PC-9 (cell line): Measurements from ENCODE around the gene OR2AJ1. TPM values are rescaled to one million over a fixed set of nuclear protein-coding genes. Genes with fewer than 3 reads are reported as not detected.

Experiments
- BruUV-seq: library from RNA; stranded (reverse); fragments of 400-500 nt; replicated peaks from 2 replicates; lab custom pipeline; 2021; lab: Mats Ljungman, UMichigan
- CTCF ChIA-PET: fragments of 300-600 bp; sonication (Branson Sonifier 250); formaldehyde crosslinking; loops from one replicate; lab custom pipeline; 2022; ENCODE audit warnings: antibody characterized with exemption; lab: Charles Lee
- POLR2A ChIA-PET: fragments of 300-600 bp; sonication (Branson Sonifier 250); formaldehyde crosslinking; loops from one replicate; lab custom pipeline; 2022; ENCODE audit warnings: antibody characterized with exemption; ENCODE audit not compliant: unreplicated experiment; lab: Charles Lee
- DNase-seq, 2 experiments: peaks; one replicate each; pipeline versions ENCODE4 v3.0.0 to v3.0.0-alpha.2; 2015 to 2022; ENCODE audit warnings: mixed read lengths in 1 of 2
- H2AFZ ChIP-seq: fragments of 200-600 bp; sonication (generic); 2 replicates; pipeline ENCODE4 v1.8.1; 2017; ENCODE audit warnings: antibody characterized with exemption
- H3F3A ChIP-seq: fragments of 200-600 bp; sonication (generic); 2 replicates; pipeline ENCODE4 v1.8.1; 2017; ENCODE audit warnings: antibody characterized with exemption, mild to moderate bottlenecking, low read depth; ENCODE audit not compliant: insufficient read depth
- H3K27ac ChIP-seq: fragments of 200-600 bp; sonication (generic); 2 replicates; pipeline ENCODE4 v1.6.1; 2016; ENCODE audit warnings: mixed run types
- H3K27me3 ChIP-seq: fragments of 200-600 bp; sonication (generic); 2 replicates; pipeline ENCODE4 v1.6.1; 2016; ENCODE audit warnings: low read depth, mixed run types; ENCODE audit not compliant: insufficient read depth
- H3K36me3 ChIP-seq: fragments of 200-600 bp; sonication (generic); 2 replicates; pipeline ENCODE4 v1.6.1; 2016; ENCODE audit warnings: low read depth, mixed run types
- H3K4me1 ChIP-seq: fragments of 200-600 bp; sonication (generic); replicated peaks from 2 replicates; pipeline ENCODE4 v1.6.1; 2016; ENCODE audit warnings: mixed run types; ENCODE audit not compliant: insufficient read depth
- H3K4me2 ChIP-seq: fragments of 200-600 bp; sonication (generic); 2 replicates; pipeline ENCODE4 v1.6.1; 2017; ENCODE audit warnings: mixed run types
- H3K4me3 ChIP-seq: fragments of 200-600 bp; sonication (generic); 2 replicates; pipeline ENCODE4 v1.6.1; 2016; ENCODE audit warnings: mixed run types
- H3K79me2 ChIP-seq: fragments of 200-600 bp; sonication (generic); 2 replicates; pipeline ENCODE4 v1.6.1; 2017; ENCODE audit warnings: low read depth, mixed run types
- H3K9me2 ChIP-seq: fragments of 200-600 bp; sonication (generic); 2 replicates; pipeline ENCODE4 v1.8.1; 2017; ENCODE audit warnings: mild to moderate bottlenecking; ENCODE audit not compliant: insufficient read depth
- H3K9me3 ChIP-seq: fragments of 200-600 bp; sonication (generic); 2 replicates; pipeline ENCODE4 v1.8.1; 2016; ENCODE audit warnings: low read depth; ENCODE audit not compliant: insufficient read depth
- H4K20me1 ChIP-seq: fragments of 200-600 bp; sonication (generic); 2 replicates; pipeline ENCODE4 v1.8.1; 2017; ENCODE audit not compliant: insufficient read depth
- EZH2 ChIP-seq: fragments of 200-600 bp; sonication (generic); IDR thresholded peaks from 2 replicates; pipeline ENCODE4 v1.8.0; 2017; ENCODE audit warnings: antibody characterized with exemption, low read depth
- intact Hi-C: fragments of 100-400 bp; cut with micrococcal nuclease; formaldehyde crosslinking; loops from one replicate; pipeline ENCODE4 v1.10.0; 2022; ENCODE audit not compliant: unreplicated experiment
- total RNA-seq: library from RNA; stranded (reverse); gene quantifications from 2 replicates; pipeline ENCODE4 v1.2.3, GENCODE V29; 2021
- TF ChIP-seq, protein P1 (sequence below): fragments of 200-600 bp; sonication (generic); conservative IDR thresholded peaks from 2 replicates; pipeline ENCODE4 v1.6.1; 2017; ENCODE audit warnings: mixed run types, antibody characterized with exemption, mild to moderate bottlenecking, moderate library complexity

The OR2AJ1 gene
- total RNA-seq, 1 experiment from 2014 or later = not detected

DNA sequence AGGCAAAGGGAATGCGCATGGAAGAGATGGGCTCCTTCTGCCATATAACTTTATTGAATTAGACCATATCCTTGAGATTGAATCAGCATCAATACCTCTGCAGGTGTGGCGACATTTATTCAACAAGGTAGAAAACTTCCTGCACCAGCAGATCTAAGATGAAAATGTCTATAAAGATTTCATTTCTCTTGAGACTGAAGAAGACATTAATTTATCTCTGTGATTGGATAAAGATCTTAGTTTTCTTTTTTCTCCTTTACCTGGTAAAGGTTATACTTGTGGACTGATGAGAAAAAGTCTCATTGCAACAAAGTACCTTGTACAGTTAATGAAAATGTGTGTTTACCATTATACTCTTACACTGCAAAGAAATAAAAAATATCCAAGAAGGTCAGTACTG, 4.7 kb upstream of the OR2AJ1 start, which contains the start of gene OR2T8:
TSS of gene OR2T8 (plus strand) at position 301 of the 400 bp plus-strand sequence. CDS start 766 bp downstream, outside the sequence.
- H3K27ac ChIP-seq = no peak within 1 kb of the TSS
- intact Hi-C loops = no loop called here
- POLR2A ChIA-PET = no interaction called here
- no peaks in the 10 kb centered on the region for H3K36me3 ChIP-seq
- CTCF ChIA-PET = no interaction called here
- H3F3A ChIP-seq = no peaks in the 10 kb centered on the region
- H3K4me1 ChIP-seq = no peaks in the 10 kb centered on the region
- H3K9me2 ChIP-seq = no peaks in the 10 kb centered on the region
- H3K79me2 ChIP-seq = no peaks in the 10 kb centered on the region
- no peak within 1 kb of the TSS for H3K4me3 ChIP-seq
- no peaks in the 10 kb centered on the region for H4K20me1 ChIP-seq
- H3K4me2 ChIP-seq = no peak within 1 kb of the TSS
- no peak for TF ChIP-seq EZH2
- TF ChIP-seq, protein P1, sequence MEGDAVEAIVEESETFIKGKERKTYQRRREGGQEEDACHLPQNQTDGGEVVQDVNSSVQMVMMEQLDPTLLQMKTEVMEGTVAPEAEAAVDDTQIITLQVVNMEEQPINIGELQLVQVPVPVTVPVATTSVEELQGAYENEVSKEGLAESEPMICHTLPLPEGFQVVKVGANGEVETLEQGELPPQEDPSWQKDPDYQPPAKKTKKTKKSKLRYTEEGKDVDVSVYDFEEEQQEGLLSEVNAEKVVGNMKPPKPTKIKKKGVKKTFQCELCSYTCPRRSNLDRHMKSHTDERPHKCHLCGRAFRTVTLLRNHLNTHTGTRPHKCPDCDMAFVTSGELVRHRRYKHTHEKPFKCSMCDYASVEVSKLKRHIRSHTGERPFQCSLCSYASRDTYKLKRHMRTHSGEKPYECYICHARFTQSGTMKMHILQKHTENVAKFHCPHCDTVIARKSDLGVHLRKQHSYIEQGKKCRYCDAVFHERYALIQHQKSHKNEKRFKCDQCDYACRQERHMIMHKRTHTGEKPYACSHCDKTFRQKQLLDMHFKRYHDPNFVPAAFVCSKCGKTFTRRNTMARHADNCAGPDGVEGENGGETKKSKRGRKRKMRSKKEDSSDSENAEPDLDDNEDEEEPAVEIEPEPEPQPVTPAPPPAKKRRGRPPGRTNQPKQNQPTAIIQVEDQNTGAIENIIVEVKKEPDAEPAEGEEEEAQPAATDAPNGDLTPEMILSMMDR = no peak
- no peak for DNase-seq
- H2AFZ ChIP-seq = no peak within 1 kb of the TSS
- no peaks in the 10 kb centered on the region for H3K27me3 ChIP-seq
- no TSS peak for BruUV-seq
- H3K9me3 ChIP-seq = no peaks in the 10 kb centered on the region

DNA sequence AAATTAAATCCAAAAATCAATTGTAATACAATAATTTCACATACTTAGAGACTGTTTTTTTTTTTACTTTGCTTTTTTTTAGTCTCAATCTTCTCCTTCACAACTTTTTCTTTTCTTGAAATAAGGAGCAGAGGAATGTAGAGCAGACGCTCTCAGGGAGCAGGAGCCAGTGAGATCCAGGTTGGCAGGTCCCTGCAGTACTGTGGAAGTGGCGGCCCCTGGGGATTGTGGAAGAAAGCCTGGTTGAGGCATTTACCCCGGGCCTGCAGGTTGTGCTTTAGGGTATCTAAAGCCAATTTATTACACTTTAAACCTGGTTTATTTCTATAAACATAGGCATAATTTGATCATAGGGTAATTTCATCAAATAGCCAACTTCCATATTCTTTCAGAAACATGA, 748 bp upstream of the OR2AJ1 start:
- Histone ChIP-seq H3K36me3 (no peaks in the 10 kb centered on the region), H3K4me3 (no peak overlapping the region), H3K9me2 (no peaks in the 10 kb centered on the region), H3K4me2 (no peak overlapping the region), H3K4me1 (no peaks in the 10 kb centered on the region), H2AFZ (no peak overlapping the region), H3K27ac (no peak overlapping the region), H3K27me3 (no peaks in the 10 kb centered on the region), H3K9me3 (no peaks in the 10 kb centered on the region), H3F3A (no peaks in the 10 kb centered on the region), H3K79me2 (no peaks in the 10 kb centered on the region), H4K20me1 (no peaks in the 10 kb centered on the region)
- DNase-seq = no peak
- CTCF ChIA-PET = no interaction called here
- intact Hi-C loops = no loop called here
- TF ChIP-seq, protein P1 = no peak
- no peak for TF ChIP-seq EZH2
- POLR2A ChIA-PET = no interaction called here
- BruUV-seq = no TSS peak

DNA sequence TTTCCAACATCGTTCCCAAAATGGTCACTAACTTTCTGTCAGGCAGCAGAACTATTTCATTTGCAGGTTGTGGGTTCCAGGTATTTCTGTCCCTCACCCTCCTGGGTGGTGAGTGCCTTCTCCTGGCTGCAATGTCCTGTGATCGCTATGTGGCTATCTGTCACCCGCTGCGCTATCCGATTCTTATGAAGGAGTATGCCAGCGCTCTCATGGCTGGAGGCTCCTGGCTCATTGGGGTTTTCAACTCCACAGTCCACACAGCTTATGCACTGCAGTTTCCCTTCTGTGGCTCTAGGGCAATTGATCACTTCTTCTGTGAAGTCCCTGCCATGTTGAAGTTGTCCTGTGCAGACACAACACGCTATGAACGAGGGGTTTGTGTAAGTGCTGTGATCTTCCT, 9.3 kb downstream of the OR2AJ1 start:
- H3F3A ChIP-seq = no peaks in the 10 kb centered on the region
- H4K20me1 ChIP-seq = no peaks in the 10 kb centered on the region
- no peaks in the 10 kb centered on the region for H3K79me2 ChIP-seq
- no peaks in the 10 kb centered on the region for H3K9me3 ChIP-seq
- no peak for DNase-seq
- intact Hi-C loops = no loop called here
- H3K4me3 ChIP-seq = no peak overlapping the region
- no TSS peak for BruUV-seq
- no peaks in the 10 kb centered on the region for H3K4me1 ChIP-seq
- H3K4me2 ChIP-seq = no peak overlapping the region
- POLR2A ChIA-PET = no interaction called here
- no peaks in the 10 kb centered on the region for H3K9me2 ChIP-seq
- TF ChIP-seq, protein P1 = no peak
- TF ChIP-seq EZH2 = no peak
- CTCF ChIA-PET = no interaction called here
- no peaks in the 10 kb centered on the region for H3K36me3 ChIP-seq
- H2AFZ ChIP-seq = no peak overlapping the region
- no peak overlapping the region for H3K27ac ChIP-seq
- no peaks in the 10 kb centered on the region for H3K27me3 ChIP-seq
